GM21576 (cell line): ENCODE measurements around the gene UBR2.
"Not testable (repeated sequence)": the region's sequence is repeated elsewhere in the genome, so short reads cannot be mapped to it uniquely, and the experiment has no call there.

Experiments
- ATAC-seq: cut with Tn5 transposase; IDR thresholded peaks from one replicate; pipeline ENCODE4 v1.9.1; 2021; ENCODE audit warnings: mild to moderate bottlenecking, moderate library complexity; ENCODE audit not compliant: unreplicated experiment

The UBR2 gene

GRCh38 chr6:42726026-42726425 is 162.2 kb downstream of the UBR2 start:
- ATAC-seq = no peak

- ATAC-seq = peak; percentile 82
Measured at GRCh38 chr6:42726485-42727086, 162.8 kb downstream of the UBR2 start.

- ATAC-seq = no peak
Measured at GRCh38 chr6:42727087-42727611, 163.3 kb downstream of the UBR2 start.

- ATAC-seq = no peak
Measured at GRCh38 chr6:42727627-42728026, 163.8 kb downstream of the UBR2 start.

- ATAC-seq = no peak
Measured at GRCh38 chr6:42729731-42730130, 165.9 kb downstream of the UBR2 start.

- not testable (repeated sequence) for ATAC-seq
Measured at GRCh38 chr6:42733867-42734481, 170.1 kb downstream of the UBR2 start.

GRCh38 chr6:42735976-42736375 is 172.1 kb downstream of the UBR2 start:
- ATAC-seq = no peak

GRCh38 chr6:42740725-42741124 is 176.9 kb downstream of the UBR2 start:
- ATAC-seq = no peak

- no peak for ATAC-seq
Measured at GRCh38 chr6:42742116-42742894, 178.5 kb downstream of the UBR2 start.
